Mesodermal cell (in vitro differentiated cells): Measurements from ENCODE around the gene HMCN2.

Experiments used
- H3K27ac ChIP-seq: 2 replicates; pipeline ENCODE4 v1.7.0; 2013; ENCODE audit warnings: mild to moderate bottlenecking, low read depth, low read length, moderate library complexity; ENCODE audit not compliant: severe bottlenecking
- H3K36me3 ChIP-seq: 2 replicates; pipeline ENCODE4 v1.7.1; 2013; ENCODE audit warnings: mild to moderate bottlenecking, low read length, moderate library complexity; ENCODE audit not compliant: control insufficient read depth, insufficient read depth
- H3K4me1 ChIP-seq: one replicate; pipeline ENCODE4 v1.7.1; 2013; ENCODE audit warnings: mild to moderate bottlenecking, low read length; ENCODE audit not compliant: insufficient read depth, control insufficient read depth, poor library complexity, severe bottlenecking
- H3K4me3 ChIP-seq: 2 replicates; pipeline ENCODE4 v1.7.0; 2013; ENCODE audit warnings: low read length, control low read depth, mild to moderate bottlenecking; ENCODE audit not compliant: insufficient read depth, poor library complexity, severe bottlenecking; ENCODE audit errors: extremely low read depth
- H3K9me3 ChIP-seq: 2 replicates; pipeline ENCODE4 v1.7.1; 2013; ENCODE audit warnings: mild to moderate bottlenecking, low read length, moderate library complexity; ENCODE audit not compliant: control insufficient read depth
- WGBS, 2 experiments: methylation state at CpG; one replicate each; pipeline ENCODE4 v1.1.5; 2013; ENCODE audit warnings: missing lambda C conversion rate in 2 of 2; ENCODE audit not compliant: insufficient coverage in 2 of 2; 5-methylcytosine and 5-hydroxymethylcytosine counted together

The HMCN2 gene

DNA sequence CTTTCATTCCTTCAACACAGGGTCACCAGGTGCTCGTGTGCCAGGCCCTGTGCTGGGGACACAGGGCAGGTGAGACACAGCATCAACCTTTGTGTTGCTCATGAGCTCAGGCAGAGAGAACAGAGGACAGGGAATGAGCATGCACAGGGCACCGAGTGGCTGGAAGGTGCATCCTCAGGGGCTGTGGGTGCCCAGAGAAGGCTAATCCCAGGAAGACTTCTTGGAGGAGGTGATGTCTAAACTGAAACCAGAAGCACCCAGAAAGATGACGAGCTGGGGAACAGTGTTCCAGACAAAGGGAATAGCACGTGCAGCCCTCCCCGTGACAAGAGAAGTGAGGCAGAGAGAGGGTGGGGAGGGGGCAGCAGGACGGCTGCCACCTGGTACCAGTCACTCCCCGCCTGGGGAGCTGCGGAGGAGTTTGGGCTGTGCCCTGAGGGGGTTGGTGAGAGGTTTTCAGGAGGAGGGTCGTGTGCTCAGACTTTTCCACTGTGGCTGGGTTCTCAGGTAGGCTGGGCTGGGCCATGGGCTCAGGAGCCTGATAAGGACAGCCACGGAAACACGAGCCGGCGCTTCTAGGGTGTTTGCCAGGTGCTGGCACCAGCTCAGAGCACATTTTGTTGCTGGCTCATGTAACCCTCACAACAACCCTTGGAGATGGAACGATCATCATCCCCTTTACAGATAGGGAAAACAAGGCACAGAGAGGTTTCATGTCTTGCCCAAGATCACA lies 46.0 kb downstream of the HMCN2 start:
- Histone ChIP-seq H3K36me3 (no peaks in the 10 kb centered on the region), H3K4me3 (no peak overlapping the region), H3K9me3 (no peaks in the 10 kb centered on the region), H3K27ac (no peak overlapping the region), H3K4me1 (no peaks in the 10 kb centered on the region)
- 87 to 89% methylated on average over 9 to 13 of the region's 14 CpGs for WGBS, 2 experiments

GRCh38 chr9:130313103-130313858 lies 47.7 kb downstream of the HMCN2 start:
- Histone ChIP-seq H3K9me3 (no peaks in the 10 kb centered on the region), H3K27ac (no peak overlapping the region), H3K4me1 (peaks cover 11% of the 10 kb centered on the region), H3K36me3 (no peaks in the 10 kb centered on the region), H3K4me3 (no peak overlapping the region)
- 94 to 95% methylated on average over 12 to 15 of the region's 16 CpGs for WGBS, 2 experiments

DNA sequence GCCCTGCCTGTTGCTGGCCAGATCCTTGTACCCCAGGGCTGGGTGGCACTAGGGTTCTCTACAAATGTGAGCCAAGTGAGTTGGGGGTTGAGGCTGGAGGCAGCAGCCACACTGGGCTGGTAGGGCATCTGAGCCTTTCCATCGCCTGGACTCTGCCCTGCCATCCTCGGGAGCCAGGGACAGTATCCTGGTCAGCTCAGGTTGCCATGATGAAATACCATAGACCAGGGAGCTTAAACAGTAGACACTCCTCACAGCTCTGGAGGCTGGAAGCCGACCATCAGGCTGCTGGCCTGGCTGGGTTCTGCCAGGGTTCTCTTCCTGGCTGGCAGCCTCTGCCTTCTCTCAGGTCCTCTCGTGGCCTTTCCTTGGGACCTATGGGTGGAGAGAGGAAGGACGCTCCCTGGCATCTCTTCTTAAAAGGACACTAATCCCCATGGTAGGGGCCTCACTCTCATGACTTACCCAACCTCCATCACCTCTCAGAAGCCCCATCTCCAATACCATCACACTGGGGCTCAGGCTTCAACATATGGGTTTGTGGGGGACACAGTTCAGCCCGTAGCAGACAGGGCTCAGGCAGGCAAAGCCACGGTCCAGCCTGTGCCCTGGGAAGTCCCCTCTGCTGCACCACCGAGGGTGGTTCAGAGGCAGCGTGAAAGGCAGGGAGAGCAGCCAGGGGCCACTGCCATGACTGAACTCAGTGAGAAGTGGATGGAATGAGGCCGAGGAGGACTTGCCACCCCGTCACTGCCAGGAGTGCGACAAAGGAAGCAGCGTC lies 50.1 kb downstream of the HMCN2 start:
- H3K27ac ChIP-seq, result no peak overlapping the region
- H3K4me3 ChIP-seq, result no peak overlapping the region
- peaks cover 17% of the 10 kb centered on the region for H3K4me1 ChIP-seq
- H3K36me3 ChIP-seq, result no peaks in the 10 kb centered on the region
- H3K9me3 ChIP-seq, result no peaks in the 10 kb centered on the region
- whole genome bisulfite sequencing, 2 experiments, result 76 to 83% methylated on average over 8 to 11 of the region's 13 CpGs

DNA sequence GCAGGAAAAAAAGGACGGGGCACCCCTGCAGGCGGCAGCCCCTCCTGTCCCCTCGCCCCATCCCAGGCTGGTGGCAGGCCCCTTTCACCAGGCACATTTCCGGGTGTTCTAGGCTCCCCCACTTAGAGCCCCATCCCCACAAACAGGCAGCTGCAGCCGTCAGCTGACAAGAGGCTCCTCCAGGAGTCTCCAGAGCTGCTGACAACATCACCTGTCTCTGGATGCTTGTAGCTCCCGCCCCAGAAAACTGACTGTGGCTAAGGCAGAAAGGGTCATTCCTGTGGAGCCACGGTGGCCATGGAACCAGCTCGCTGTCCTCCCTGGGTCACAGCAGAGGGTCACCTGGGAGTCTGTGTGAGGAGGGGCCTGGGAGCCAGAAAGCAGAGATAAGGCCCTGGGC lies 50.9 kb downstream of the HMCN2 start:
- Histone ChIP-seq H3K27ac (no peak overlapping the region), H3K4me3 (no peak overlapping the region), H3K36me3 (no peaks in the 10 kb centered on the region), H3K9me3 (no peaks in the 10 kb centered on the region), H3K4me1 (peaks cover 17% of the 10 kb centered on the region)
- WGBS, 2 experiments, result 82 to 95% methylated on average over 4 to 5 of the region's 8 CpGs

DNA sequence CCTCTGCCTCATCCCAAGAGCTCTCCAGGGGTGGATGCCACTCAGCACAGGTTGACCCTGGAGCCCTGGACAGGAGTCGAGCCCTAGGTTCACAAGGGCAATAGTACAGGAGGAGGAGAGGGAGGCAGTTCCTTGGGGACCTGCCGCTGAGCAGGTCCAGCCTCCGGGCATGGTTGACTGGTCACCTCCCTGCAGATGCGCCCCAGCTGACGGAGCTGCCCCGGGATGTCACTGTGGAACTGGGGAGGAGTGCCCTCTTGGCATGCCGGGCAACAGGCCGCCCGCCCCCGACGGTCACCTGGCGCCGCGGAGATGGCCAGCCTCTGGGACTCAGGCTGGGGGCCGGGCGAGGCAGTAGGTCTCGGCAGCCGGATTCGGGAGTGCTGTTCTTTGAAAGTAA lies 53.7 kb downstream of the HMCN2 start:
- H3K9me3 ChIP-seq, result no peaks in the 10 kb centered on the region
- peaks cover 17% of the 10 kb centered on the region for H3K4me1 ChIP-seq
- no peaks in the 10 kb centered on the region for H3K36me3 ChIP-seq
- no peak overlapping the region for H3K27ac ChIP-seq
- 94 to 96% methylated on average over 16 of the region's 19 CpGs for WGBS, 2 experiments
- H3K4me3 ChIP-seq, result no peak overlapping the region

- H3K4me3 ChIP-seq, result no peak overlapping the region
- 81 to 95% methylated on average over 14 to 16 of the region's 17 CpGs for WGBS, 2 experiments
- no peaks in the 10 kb centered on the region for H3K36me3 ChIP-seq
- H3K27ac ChIP-seq, result no peak overlapping the region
- peaks cover 17% of the 10 kb centered on the region for H3K4me1 ChIP-seq
- H3K9me3 ChIP-seq, result no peaks in the 10 kb centered on the region
Measured at GRCh38 chr9:130319944-130320712, 54.6 kb downstream of the HMCN2 start.

DNA sequence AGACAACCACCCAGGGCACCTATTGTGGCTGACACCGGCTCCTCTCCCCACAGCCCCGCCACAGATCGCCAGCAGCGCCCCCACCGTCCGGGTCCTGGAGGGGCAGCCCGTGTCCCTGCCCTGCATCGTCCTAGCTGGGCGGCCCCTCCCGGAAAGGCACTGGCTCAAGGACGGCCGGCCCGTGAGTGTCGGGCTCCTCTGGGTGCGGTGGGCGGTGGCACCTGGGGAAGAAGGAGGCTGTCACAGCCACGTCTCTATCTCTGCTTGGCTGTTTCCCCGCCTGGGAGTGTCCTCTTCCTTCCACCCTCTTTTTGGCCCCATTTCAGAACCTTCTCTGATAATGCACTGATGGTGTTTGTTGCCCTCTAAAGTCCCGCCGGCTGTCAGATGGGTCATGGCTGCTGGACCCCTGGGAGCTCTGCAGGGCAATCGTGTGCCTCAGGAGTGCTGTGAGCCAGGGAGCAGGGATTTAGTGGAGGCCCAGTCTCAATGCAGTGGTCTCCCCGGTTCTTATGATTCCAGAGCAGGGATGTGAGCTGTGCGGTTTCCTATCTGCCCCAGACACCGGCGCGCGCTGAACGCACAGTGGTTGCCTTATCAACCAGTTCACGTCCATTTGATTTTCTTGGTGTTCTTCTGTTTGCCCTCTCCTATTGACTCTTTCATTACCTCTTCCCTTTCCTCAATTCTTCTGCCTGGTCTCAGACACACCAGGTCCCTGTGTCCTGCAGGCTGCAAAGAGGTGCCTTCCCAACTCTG lies 55.3 kb downstream of the HMCN2 start:
- H3K9me3 ChIP-seq, result no peaks in the 10 kb centered on the region
- no peak overlapping the region for H3K27ac ChIP-seq
- WGBS, 2 experiments, result 76 to 79% methylated on average over 28 to 29 of the region's 29 CpGs
- no peaks in the 10 kb centered on the region for H3K36me3 ChIP-seq
- peaks cover 17% of the 10 kb centered on the region for H3K4me1 ChIP-seq
- no peak overlapping the region for H3K4me3 ChIP-seq

DNA sequence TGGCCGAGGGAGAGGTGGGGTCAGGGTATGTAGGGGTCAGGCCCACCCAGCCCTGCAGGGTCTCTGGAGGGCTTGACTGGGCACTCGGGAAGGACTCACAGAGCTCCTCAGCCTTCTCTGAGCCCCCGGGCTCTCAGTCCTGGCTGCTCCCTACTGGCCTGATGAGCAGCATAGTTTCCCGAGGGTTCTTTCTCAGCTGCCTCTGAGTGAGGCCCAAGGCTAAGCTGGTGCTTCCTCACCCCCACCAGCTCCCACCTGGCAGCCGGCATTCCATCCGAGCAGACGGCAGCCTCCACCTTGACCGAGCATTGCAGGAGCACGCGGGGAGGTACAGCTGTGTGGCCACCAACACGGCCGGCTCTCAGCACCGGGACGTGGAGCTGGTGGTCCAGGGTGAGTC lies 56.0 kb downstream of the HMCN2 start:
- no peaks in the 10 kb centered on the region for H3K36me3 ChIP-seq
- no peaks in the 10 kb centered on the region for H3K9me3 ChIP-seq
- H3K4me3 ChIP-seq, result no peak overlapping the region
- H3K4me1 ChIP-seq, result peaks cover 17% of the 10 kb centered on the region
- 85 to 88% methylated on average over 13 to 14 of the region's 14 CpGs for WGBS, 2 experiments
- no peak overlapping the region for H3K27ac ChIP-seq

DNA sequence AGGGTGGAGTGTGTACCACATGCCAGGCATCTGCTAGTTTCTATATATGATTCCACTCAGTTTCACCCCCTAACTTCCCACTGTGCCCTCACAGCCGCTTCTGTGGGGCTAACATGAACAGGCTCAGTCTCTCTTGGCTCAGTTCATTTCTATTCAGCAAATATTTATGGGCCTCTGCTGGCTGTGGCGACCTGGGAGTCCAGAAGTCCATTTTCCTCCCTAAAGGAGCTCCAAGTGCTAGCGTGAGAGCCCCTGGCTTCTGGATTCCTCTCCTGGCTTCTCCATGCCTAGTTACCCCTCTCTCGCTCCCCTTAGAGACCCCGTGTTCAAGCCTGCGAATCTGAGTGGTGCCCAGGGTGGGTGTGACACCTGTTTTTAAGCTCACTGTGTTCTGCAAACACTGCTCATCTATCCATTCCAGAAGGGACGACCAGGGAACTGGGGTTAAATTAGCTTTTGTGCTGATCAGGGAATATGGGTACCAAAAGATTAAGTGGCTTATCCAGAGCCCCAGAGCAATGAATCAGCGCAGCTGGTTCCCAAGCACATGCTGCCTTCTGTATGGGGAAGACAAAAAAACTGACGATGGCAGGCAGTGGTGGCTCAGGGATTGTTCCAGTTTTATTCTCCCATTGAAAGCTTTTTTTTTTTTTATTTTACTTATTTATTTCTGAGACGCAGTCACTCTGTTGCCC lies 57.6 kb downstream of the HMCN2 start:
- Histone ChIP-seq H3K27ac (no peak overlapping the region), H3K4me1 (peaks cover 14% of the 10 kb centered on the region), H3K4me3 (no peak overlapping the region), H3K36me3 (no peaks in the 10 kb centered on the region), H3K9me3 (no peaks in the 10 kb centered on the region)
- WGBS, 2 experiments, result 88 to 92% methylated on average over 5 to 8 of the region's 10 CpGs
